Measurements from ENCODE around the gene SMARCE1.

Gene SMARCE1

GRCh38 chr17:40645943-40646342 is 1.7 kb downstream of the SMARCE1 start:
- no peak for DNase-seq (ENCODE audit: low spot score)

GRCh38 chr17:40645291-40645690 is 2.3 kb downstream of the SMARCE1 start:
- no peak for DNase-seq (ENCODE audit: low spot score)

- no peak for DNase-seq (ENCODE audit: low spot score)
Measured at GRCh38 chr17:40637931-40638330, 9.7 kb downstream of the SMARCE1 start.

- no peak for DNase-seq (ENCODE audit: low spot score)
Measured at GRCh38 chr17:40633871-40634270, 13.7 kb downstream of the SMARCE1 start.

- no peak for DNase-seq (ENCODE audit: low spot score)
Measured at GRCh38 chr17:40632216-40632615, 15.4 kb downstream of the SMARCE1 start.

- DNase-seq (ENCODE audit: low spot score), result no peak
Measured at GRCh38 chr17:40629842-40630241, 17.8 kb downstream of the SMARCE1 start.

- DNase-seq (ENCODE audit: low spot score), result no peak
Measured at GRCh38 chr17:40625311-40625710, 22.3 kb downstream of the SMARCE1 start.

- DNase-seq (ENCODE audit: low spot score), result no peak
Measured at GRCh38 chr17:40623419-40624210, 24.0 kb downstream of the SMARCE1 start.

- DNase-seq (ENCODE audit: low spot score), result no peak
Measured at GRCh38 chr17:40622509-40622928, 25.1 kb downstream of the SMARCE1 start.

- no peak for DNase-seq (ENCODE audit: low spot score)
Measured at GRCh38 chr17:40621578-40621977, 26.0 kb downstream of the SMARCE1 start.

GRCh38 chr17:40621019-40621418 is 26.6 kb downstream of the SMARCE1 start:
- DNase-seq (ENCODE audit: low spot score), result no peak

GRCh38 chr17:40618754-40619625 is 28.6 kb downstream of the SMARCE1 start:
- no peak for DNase-seq (ENCODE audit: low spot score)

GRCh38 chr17:40617678-40618240 is 29.9 kb downstream of the SMARCE1 start:
- no peak for DNase-seq (ENCODE audit: low spot score)

- no peak for DNase-seq (ENCODE audit: low spot score)
Measured at GRCh38 chr17:40616592-40616991, 31.0 kb downstream of the SMARCE1 start.

GRCh38 chr17:40615841-40616476 is 31.7 kb downstream of the SMARCE1 start:
- DNase-seq (ENCODE audit: low spot score), result no peak

- peak; percentile 71 for DNase-seq (ENCODE audit: low spot score)
Measured at GRCh38 chr17:40615068-40615840, 32.4 kb downstream of the SMARCE1 start.

GRCh38 chr17:40614431-40615067 is 33.1 kb downstream of the SMARCE1 start:
- DNase-seq (ENCODE audit: low spot score), result no peak

- DNase-seq (ENCODE audit: low spot score), result no peak
Measured at GRCh38 chr17:40613467-40614154, 34.0 kb downstream of the SMARCE1 start.

- DNase-seq (ENCODE audit: low spot score), result no peak
Measured at GRCh38 chr17:40612599-40613244, 34.9 kb downstream of the SMARCE1 start.

Data from HuH-7 (cell line).